Kidney capillary endothelial cell (primary cell): Measurements from ENCODE around the gene OR3A3.
"Not testable (repeated sequence)": the region's sequence is repeated elsewhere in the genome, so short reads cannot be mapped to it uniquely, and the experiment has no call there.

ENCODE experiments used
- DNase-seq: peaks from one replicate; pipeline ENCODE4 v3.0.0-alpha.2; 2018; ENCODE audit warnings: low spot score

Gene OR3A3

GRCh38 chr17:3411070-3411469, at the start of gene OR3A3:
OR3A3 (plus strand) TSS chr17:3411370.
- no peak for DNase-seq

DNA sequence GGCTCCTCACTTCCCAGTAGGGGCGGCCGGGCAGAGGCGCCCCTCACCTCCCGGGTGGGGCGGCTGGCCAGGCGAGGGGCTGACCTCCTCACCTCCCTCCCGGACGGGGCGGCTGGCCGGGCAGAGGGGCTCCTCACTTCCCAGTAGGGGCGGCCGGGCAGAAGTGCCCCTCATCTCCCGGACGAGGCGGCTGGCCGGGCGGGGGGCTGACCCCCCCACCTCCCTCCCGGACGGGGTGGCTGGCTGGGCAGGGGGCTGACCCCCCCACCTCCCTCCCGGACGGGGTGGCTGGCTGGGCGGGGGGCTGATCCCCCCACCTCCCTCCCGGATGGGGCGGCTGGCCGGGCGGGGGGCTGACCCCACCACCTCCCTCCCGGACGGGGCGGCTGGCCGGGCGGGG, 40.0 kb upstream of the OR3A3 start:
- not testable (repeated sequence) for DNase-seq

GRCh38 chr17:3378321-3378720, 32.8 kb upstream of the OR3A3 start:
- no peak for DNase-seq

DNA sequence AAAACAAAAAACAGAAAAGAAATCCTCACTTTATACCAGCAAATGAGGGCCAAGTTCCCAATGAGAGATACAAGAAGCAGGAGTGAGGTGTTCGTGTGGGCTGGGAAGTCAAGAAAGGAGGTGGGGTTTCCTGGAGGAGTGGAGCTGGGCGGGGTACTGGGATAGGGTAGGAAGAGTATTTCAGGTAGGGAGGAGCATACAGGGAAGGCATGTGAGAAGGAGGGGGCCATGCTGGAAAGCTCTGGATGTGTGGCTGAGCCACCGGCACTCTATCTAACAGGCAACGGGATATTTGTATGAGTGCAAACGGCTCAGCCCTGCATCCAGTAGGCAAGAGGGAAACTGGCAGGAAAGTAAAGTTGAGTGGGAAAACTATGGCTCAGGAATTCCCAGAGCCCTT, 29.2 kb upstream of the OR3A3 start:
- DNase-seq: no peak

DNA sequence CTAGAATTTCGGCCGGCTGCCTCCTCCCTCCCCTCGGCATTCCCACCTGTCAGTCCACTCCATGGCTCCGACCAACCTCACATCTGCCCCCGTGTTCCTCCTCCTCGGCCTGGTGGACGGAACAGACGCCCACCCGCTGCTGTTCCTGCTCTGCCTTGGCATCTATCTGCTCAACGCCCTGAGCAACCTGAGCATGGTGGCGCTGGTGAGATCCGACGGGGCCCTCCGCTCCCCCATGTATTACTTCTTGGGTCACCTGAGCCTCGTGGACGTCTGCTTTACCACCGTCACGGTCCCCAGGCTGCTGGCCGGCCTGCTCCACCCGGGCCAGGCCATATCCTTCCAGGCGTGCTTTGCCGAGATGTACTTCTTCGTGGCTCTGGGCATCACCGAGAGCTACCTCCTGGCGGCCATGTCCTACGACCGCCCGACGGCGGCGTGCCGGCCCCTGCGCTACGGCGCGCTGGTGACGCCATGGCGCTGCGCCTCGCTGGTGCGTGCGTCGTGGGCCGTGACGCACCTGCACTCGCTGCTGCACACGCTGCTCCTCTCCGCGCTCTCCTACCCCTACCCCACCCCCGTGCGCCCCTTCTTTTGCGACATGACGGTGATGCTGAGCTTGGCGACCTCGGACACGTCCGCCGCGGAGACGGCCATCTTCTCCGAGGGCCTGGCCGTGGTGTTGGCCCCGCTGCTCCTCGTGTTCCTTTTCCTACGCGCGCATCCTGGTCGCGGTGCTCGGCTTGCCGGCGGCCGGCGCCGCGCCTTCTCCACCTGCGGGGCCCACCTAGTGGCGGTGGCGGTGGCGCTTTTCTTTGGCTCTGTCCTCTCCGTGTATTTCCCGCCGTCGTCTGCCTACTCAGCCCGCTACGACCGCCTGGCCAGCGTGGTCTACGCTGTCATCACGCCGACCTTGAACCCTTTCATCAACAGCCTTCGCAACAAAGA, 25.0 kb upstream of the OR3A3 start, which contains the start of gene OR3A2:
TSS of gene OR3A2 (minus strand) at position 440 of the 948 bp plus-strand sequence.
- no peak for DNase-seq

GRCh38 chr17:3389791-3390190, 21.4 kb upstream of the OR3A3 start:
- DNase-seq: no peak

- DNase-seq: not testable (repeated sequence)
These were observed 13.4 kb upstream of the OR3A3 start for GRCh38 chr17:3397801-3398200.

DNA sequence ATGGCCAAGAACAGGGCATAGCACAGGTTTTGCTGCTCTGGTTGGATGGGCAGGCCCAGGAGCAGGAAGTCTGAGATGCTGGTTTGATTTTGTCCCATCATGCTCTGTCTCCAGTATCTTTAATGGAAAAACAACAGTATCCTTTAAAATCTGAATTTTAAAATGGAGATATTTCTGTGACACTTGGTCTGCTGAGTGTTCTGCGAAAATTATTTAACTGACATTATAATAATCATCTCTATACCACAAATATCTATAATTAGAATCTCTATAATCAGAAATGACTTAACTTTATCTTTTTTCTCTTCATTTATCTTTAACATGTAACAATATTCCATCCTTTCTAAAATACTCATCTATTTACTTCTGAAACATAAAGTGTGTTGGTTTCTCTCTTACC, 12.9 kb upstream of the OR3A3 start, which contains the start of gene OR1E1:
TSS of gene OR1E1 (minus strand) at position 101 of the 400 bp plus-strand sequence. CDS start at position 101, 0 bp downstream.
- DNase-seq: no peak

- no peak for DNase-seq
These were observed 11.1 kb upstream of the OR3A3 start for GRCh38 chr17:3400055-3400454.

GRCh38 chr17:3401786-3402185, 9.4 kb upstream of the OR3A3 start:
- no peak for DNase-seq

- DNase-seq: not testable (repeated sequence)
These were observed 7.3 kb upstream of the OR3A3 start for GRCh38 chr17:3403856-3404255.

DNA sequence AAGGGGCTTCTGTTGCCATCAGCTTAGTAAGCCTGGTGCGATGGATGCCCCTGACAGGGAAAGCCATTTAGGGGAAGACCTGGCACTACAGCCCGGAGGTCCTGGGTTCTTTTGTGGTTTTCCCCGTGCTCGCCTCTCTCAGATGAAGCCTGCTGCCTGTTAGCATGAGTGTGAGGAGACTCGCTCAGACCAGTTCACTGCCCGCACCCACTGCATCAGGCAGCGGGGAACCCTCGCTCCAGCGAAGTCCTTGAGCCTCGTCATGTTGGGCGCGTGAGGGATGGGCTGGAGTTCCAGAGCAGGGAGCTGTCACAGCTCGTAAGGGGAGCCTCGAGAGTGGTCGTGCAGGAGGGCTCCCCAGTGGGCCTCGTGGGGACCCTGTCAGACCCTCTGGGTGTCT, 1.0 kb downstream of the OR3A3 start:
- DNase-seq: not testable (repeated sequence)

GRCh38 chr17:3415610-3416009, 4.4 kb downstream of the OR3A3 start:
- no peak for DNase-seq

DNA sequence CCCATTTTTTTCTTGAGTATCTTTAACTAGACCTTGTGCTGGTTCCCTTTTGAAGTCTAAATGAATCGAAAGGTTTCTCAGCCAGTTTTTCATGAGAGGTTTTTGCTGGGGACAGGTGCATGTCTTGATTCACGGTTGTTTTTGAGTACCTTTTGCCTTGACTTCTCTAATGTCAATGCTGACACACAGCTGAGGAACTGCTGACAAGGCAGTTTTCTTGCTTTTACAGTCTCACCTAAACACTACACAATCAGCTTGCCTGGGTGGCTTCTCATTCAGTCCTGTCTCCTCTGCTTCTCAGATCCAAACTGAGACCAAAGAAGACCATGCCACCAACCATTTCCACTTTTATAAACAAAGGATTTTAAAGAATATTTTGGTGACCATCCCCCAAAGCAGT, 7.1 kb downstream of the OR3A3 start:
- DNase-seq: no peak

GRCh38 chr17:3433215-3433614, 22.0 kb downstream of the OR3A3 start:
- not testable (repeated sequence) for DNase-seq

- no peak for DNase-seq
These were observed 22.6 kb downstream of the OR3A3 start, which contains the start of gene OR1E2 for GRCh38 chr17:3433741-3434140. OR1E2 (minus strand) TSS chr17:3433841; CDS start chr17:3433841, 0 bp downstream.

DNA sequence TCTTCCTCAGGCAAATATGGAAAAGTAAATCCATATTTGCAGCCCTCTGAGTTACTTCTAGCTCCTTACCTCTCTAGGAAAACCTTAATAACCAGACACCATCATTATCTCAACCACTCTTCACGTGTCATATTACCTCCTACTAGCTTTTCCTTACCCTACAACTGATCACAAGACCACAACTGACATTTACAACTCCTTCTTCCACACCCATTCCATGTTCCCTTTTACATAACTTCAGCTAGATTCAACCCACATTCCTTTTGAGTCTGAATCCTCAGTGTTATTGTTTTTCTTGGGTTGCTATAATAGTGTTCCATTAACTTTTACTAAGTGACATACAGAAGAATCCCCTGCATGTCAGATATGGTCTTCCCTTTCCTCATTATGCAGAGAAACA, 27.2 kb downstream of the OR3A3 start:
- DNase-seq: no peak

- no peak for DNase-seq
These were observed 29.3 kb downstream of the OR3A3 start for GRCh38 chr17:3440451-3440850.

- no peak for DNase-seq
These were observed 36.5 kb downstream of the OR3A3 start for GRCh38 chr17:3447625-3448024.

DNA sequence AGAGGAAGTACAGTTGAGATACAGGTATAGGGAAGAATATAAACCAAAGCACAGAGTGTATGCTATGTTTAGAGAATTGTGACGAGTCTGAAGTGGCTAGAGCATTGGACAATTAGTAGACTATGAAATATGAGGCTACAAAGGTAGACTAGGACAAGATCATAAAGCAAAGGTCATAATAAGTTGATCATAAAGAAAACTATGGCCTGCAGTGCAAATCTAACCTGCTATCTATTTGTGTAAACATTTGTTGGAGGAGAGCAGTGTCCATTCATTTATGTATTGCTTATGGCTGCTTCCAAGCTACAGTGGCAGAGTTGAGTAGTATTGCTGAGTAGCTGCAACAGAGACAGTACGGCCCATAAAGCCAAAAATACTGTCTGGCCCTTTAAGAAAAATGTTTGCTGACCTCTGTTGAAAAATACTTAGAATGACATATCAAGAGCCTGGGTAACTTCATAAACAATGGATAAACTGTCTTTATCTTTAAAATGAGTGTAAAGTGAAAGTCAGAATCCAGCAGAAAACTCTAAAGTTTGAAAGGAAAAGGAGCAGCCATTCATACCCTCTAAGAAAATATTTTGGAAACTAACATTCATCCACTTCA, 37.0 kb downstream of the OR3A3 start:
- DNase-seq: no peak

DNA sequence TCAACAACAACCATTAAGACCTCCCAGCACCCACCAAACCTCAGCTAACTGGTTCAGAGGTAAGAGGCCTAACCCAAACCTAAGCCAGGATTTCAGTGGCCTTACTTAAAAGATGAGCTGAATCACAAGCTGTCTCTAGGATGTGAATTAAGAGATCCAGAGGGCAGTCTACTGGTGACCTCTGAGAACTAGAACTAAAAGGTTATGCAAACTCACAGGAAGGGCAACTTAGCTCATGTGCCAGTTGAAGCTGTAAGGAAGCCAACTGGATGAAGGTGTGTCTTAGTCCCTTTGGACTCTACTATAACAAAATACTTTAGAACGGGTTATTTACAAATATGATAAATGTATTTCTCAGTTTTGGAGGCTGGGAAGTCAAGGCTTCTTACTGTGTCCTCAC, 55.2 kb downstream of the OR3A3 start:
- not testable (repeated sequence) for DNase-seq

DNA sequence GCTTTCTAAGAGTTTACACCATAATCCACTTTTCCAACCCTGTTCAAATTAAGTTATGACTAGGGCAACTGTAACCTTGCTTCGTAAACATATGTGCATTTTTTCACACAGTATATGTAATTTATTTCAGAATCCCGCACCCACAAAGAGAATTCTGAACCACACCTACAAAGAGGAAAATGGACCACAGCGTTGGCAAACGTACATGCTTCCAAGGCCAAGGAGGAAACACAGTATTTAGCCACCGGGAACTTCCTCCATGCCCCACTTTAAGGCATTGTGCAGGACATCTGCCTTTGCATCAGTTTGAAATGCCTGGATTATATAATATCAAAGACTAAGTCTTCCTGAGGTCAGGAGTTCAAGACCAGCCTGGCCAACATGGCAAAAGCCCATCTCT, 58.4 kb downstream of the OR3A3 start:
- no peak for DNase-seq

DNA sequence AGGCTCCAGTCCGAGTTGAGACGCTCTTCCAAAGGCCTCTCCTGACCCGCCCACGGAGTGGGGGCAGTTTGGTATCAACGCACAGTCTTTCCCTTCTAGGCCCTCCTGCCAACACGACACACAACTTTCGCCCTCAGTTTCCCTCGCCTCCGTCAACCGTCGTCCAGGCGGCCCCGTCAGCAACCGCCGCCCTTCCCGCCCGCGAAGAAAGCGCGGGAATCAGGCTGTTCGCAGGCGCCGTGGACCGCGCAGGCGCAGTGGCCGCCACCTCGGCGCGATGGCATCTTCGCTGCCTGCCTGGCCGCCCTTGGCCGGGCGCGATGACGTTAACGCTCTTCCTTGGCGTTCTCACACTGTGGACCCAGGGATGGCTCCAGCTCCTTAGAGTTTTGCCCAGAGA, 60.4 kb downstream of the OR3A3 start, which contains the start of gene SPATA22:
TSS of gene SPATA22 (minus strand) at position 221 of the 400 bp plus-strand sequence. CDS start 2,494 bp downstream, outside the sequence.
- no peak for DNase-seq
